ENCODE results near the gene FUZ. TPM values are rescaled to one million over a fixed set of nuclear protein-coding genes. Genes with fewer than 3 reads are reported as not detected.
A peak's percentile ranks its signal among the peaks of the same experiment; 100 is the strongest.

FUZ gene
- total and polyA plus RNA-seq, 2 of the 4 experiments (the other 2 are of a cell fraction) = 12.1 to 14.3 TPM

GRCh38 chr19:49801966-49802661 lies 11.0 kb downstream of the FUZ start:
- Histone ChIP-seq H3K56ac (ENCODE audit: extremely low read depth, insufficient read depth, low read length) (peak overlapping the region; percentile 40; the same call in 1 of the 2 replicates), H3K14ac (replicated peaks; ENCODE audit: low read depth, low read length) (peak overlapping the region; percentile 93), H3K23ac (ENCODE audit: low read depth, low read length) (no peak overlapping the region), H3K9me3 (ENCODE audit: control insufficient read depth, insufficient read depth, low read length) (no peaks in the 10 kb centered on the region), H2AK9ac (replicated peaks; ENCODE audit: low read depth, low read length, poor library complexity) (peak overlapping the region; percentile 98), H3K4me1 (ENCODE audit: control insufficient read depth, insufficient read depth, low read length) (no peaks in the 10 kb centered on the region; the same call in 1 of the 2 replicates), H3K18ac (ENCODE audit: low read depth, low read length) (peak overlapping the region; percentile 60; the same call in 1 of the 2 replicates), H4K8ac (ENCODE audit: low read depth in 2 of 2, low read length in 2 of 2) (peak overlapping the region in 1 of 2 experiments; percentile 97; a peak in 3 of 4 replicates), H2AK5ac (ENCODE audit: low read depth, low read length) (peak overlapping the region; percentile 61; the same call in 1 of the 2 replicates), H3K4me2 (ENCODE audit: low read depth, low read length) (peak overlapping the region; percentile 83), H3K36me3 (ENCODE audit: control insufficient read depth, insufficient read depth, low read length) (peaks cover 60% of the 10 kb centered on the region), H2BK120ac (ENCODE audit: low read depth, low read length) (no peak overlapping the region), H3K79me1 (ENCODE audit: low read depth in 1 of 2, low read length in 2 of 2) (peaks cover 0 to 20% of the 10 kb centered on the region in 2 experiments; a peak in 1 of 4 replicates), H4K91ac (ENCODE audit: insufficient read depth, low read depth, low read length) (peak overlapping the region; percentile 89; the same call in 1 of the 2 replicates), H4K5ac (ENCODE audit: low read depth, low read length) (peak overlapping the region; percentile 80), H3K9me1 (ENCODE audit: insufficient read depth, low read length) (no peaks in the 10 kb centered on the region), H2BK5ac (ENCODE audit: low read depth, low read length, poor library complexity, severe bottlenecking) (peak overlapping the region; percentile 69), H2AFZ (replicated peaks; ENCODE audit: low read length, poor library complexity) (peak overlapping the region; percentile 98), H3K4me3 (ENCODE audit: insufficient read depth, low read depth, low read length) (peak overlapping the region; percentile 48), H2BK15ac (ENCODE audit: low read depth, low read length) (no peak overlapping the region), H3K4ac (ENCODE audit: low read depth, low read length) (peak overlapping the region; percentile 82), H2BK20ac (ENCODE audit: low read depth, low read length) (no peak overlapping the region), H4K20me1 (ENCODE audit: insufficient read depth, low read length) (peaks cover 7% of the 10 kb centered on the region), H3K27ac (ENCODE audit: insufficient read depth, low read length) (peak overlapping the region; percentile 74), H3K9ac (ENCODE audit: low read depth, low read length) (peak overlapping the region; percentile 64), H3K27me3 (ENCODE audit: control insufficient read depth, insufficient read depth, low read length) (no peaks in the 10 kb centered on the region)
- intact Hi-C loops (cut with micrococcal nuclease) (loop anchor here (5.0 kb wide), 1 partner anchor 110 kb away; the partner anchor contains the start of gene CPT1C), dilution Hi-C loops (cut with HindIII; ENCODE audit: low sequenced_read_pairs, unreplicated experiment) (no loop called here), in situ Hi-C loops (cut with MboI; ENCODE audit: low sequenced_read_pairs) (no loop called here)
- WGBS, 2 experiments (ENCODE audit: extremely low coverage in 2 of 2, insufficient read length in 1 of 2) = 6% methylated on average over 18 of the region's 38 CpGs; no CpG with 5 or more reads in 1 of the 2 experiments
- peak; percentile 86 for DNase-seq
- POLR2A ChIA-PET (ENCODE audit: unreplicated experiment) = interaction anchor here (0.6 kb wide), 1 partner anchor 111 kb away, joined by 4 read pairs; the partner anchor contains the start of gene CPT1C
- ATAC-seq (ENCODE audit: low read depth) = peak; percentile 99
- BruUV-seq (replicated peaks) = no TSS peak
- CTCF ChIA-PET = no interaction called here
- peak; percentile 19; the same call in 1 of the 2 replicates for TF ChIP-seq FOS (IDR thresholded peaks at IDR 0.05; ENCODE audit: low read depth, low read length)
- peak; percentile 25; the same call in 1 of the 2 replicates for TF ChIP-seq RAD21 (IDR thresholded peaks at IDR 0.05; ENCODE audit: low read length)
- peak; percentile 38 for TF ChIP-seq CTCF (conservative IDR thresholded peaks at IDR 0.05; ENCODE audit: low read depth, low read length)
- no peak for TF ChIP-seq NFE2L2 (IDR thresholded peaks at IDR 0.05; ENCODE audit: low read depth, low read length)
- TF ChIP-seq CHD1 (IDR thresholded peaks at IDR 0.05; ENCODE audit: low read depth, low read length) = no peak
- no peak for TF ChIP-seq BHLHE40 (IDR thresholded peaks at IDR 0.05; ENCODE audit: low read depth, low read length)
- 0 out of 2 replicates have a peak, but pooled peaks have one; percentile 14 for TF ChIP-seq MXI1 (IDR thresholded peaks at IDR 0.05; ENCODE audit: borderline replicate concordance, low read depth, low read length)
- no peak for TF ChIP-seq SMC3 (IDR thresholded peaks at IDR 0.05; ENCODE audit: low read depth, low read length)
- TF ChIP-seq MAZ (IDR thresholded peaks at IDR 0.05; ENCODE audit: borderline replicate concordance, low read depth, low read length) = no peak
- TF ChIP-seq RCOR1 (IDR thresholded peaks at IDR 0.05; ENCODE audit: insufficient replicate concordance, low read length) = no peak
- no peak for TF ChIP-seq MAFK (IDR thresholded peaks at IDR 0.05; ENCODE audit: low read depth, low read length)
- TF ChIP-seq POLR2A (IDR thresholded peaks at IDR 0.05; ENCODE audit: low read depth, low read length) = no peak
- TF ChIP-seq USF2 (IDR thresholded peaks at IDR 0.05; ENCODE audit: low read depth, low read length) = no peak
- no peak for TF ChIP-seq ELK1 (IDR thresholded peaks at IDR 0.05; ENCODE audit: borderline replicate concordance, low read depth, low read length)

Data from IMR-90 (cell line).